AG09319 (cell line): ENCODE measurements around the gene PRAC2.

ENCODE experiments used
- DNase-seq: peaks from one replicate; pipeline ENCODE4 v3.0.0-alpha.2; 2010; ENCODE audit warnings: low read depth; ENCODE audit errors: extremely low read depth
- TF ChIP-seq, protein P1 (sequence below): IDR thresholded peaks from 2 replicates; pipeline ENCODE4 v1.5.1; 2011; ENCODE audit warnings: low read depth, mild to moderate bottlenecking, inconsistent platforms, low read length, moderate library complexity

Gene PRAC2

GRCh38 chr17:48733632-48734328, 10.8 kb downstream of the PRAC2 start:
- TF ChIP-seq, protein P1, sequence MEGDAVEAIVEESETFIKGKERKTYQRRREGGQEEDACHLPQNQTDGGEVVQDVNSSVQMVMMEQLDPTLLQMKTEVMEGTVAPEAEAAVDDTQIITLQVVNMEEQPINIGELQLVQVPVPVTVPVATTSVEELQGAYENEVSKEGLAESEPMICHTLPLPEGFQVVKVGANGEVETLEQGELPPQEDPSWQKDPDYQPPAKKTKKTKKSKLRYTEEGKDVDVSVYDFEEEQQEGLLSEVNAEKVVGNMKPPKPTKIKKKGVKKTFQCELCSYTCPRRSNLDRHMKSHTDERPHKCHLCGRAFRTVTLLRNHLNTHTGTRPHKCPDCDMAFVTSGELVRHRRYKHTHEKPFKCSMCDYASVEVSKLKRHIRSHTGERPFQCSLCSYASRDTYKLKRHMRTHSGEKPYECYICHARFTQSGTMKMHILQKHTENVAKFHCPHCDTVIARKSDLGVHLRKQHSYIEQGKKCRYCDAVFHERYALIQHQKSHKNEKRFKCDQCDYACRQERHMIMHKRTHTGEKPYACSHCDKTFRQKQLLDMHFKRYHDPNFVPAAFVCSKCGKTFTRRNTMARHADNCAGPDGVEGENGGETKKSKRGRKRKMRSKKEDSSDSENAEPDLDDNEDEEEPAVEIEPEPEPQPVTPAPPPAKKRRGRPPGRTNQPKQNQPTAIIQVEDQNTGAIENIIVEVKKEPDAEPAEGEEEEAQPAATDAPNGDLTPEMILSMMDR = no peak
- DNase-seq = no peak

GRCh38 chr17:48734333-48735061, 11.5 kb downstream of the PRAC2 start:
- TF ChIP-seq, protein P1 = no peak
- DNase-seq = no peak

DNA sequence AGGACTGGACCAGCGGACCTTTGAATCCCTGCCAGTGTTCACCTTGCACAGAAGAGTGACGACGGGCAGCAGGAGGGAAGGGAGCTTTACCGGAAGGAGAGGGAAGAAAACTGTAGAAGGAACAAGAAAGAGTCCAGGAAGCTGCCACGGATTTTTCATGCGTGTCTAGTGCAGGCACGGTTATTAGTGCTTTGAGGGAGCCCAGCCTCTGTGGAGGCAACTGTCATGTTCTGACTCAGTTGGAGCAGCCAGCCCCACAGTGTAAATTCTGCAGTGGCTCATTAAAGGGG, 12.0 kb downstream of the PRAC2 start:
- TF ChIP-seq, protein P1 = no peak
- no peak for DNase-seq

- DNase-seq = no peak
- TF ChIP-seq, protein P1 = no peak
These were observed 14.5 kb downstream of the PRAC2 start for GRCh38 chr17:48737330-48738043.

GRCh38 chr17:48738424-48738802, 15.4 kb downstream of the PRAC2 start:
- TF ChIP-seq, protein P1 = no peak
- no peak for DNase-seq

- TF ChIP-seq, protein P1 = no peak
These were observed 16.0 kb downstream of the PRAC2 start for GRCh38 chr17:48738803-48739526.

More at GRCh38 chr17:48738803-48739526, 16.0 kb downstream of the PRAC2 start:
- DNase-seq = no peak
